Left lobe of liver (tissue), 2 donors: Measurements from ENCODE around the gene OBI1. TPM values are rescaled to one million over a fixed set of nuclear protein-coding genes. Genes with fewer than 3 reads are reported as not detected.
A peak's percentile ranks its signal among the peaks of the same experiment; 100 is the strongest.

Source experiments
- ATAC-seq: fragments of 200-7000 bp; cut with Tn5 transposase; one replicate; pipeline ENCODE4 v1.9.1; 2020; ENCODE audit warnings: mild to moderate bottlenecking, moderate library complexity
- DNase-seq: peaks from one replicate; pipeline ENCODE4 v3.0.0-alpha.2; 2020; ENCODE audit warnings: low spot score
- total RNA-seq: library from RNA; stranded (reverse); gene quantifications from one replicate; pipeline ENCODE4 v1.2.1, GENCODE V29; 2021
- donor health status: DM: no; HTN: no; CAD: no; lungs with moderate emphysema.
- donor health status: DM: no; HTN: yes; CAD: no.

Gene OBI1
- total RNA-seq, 1 donor from 2014 or later, result 2.2 TPM

DNA sequence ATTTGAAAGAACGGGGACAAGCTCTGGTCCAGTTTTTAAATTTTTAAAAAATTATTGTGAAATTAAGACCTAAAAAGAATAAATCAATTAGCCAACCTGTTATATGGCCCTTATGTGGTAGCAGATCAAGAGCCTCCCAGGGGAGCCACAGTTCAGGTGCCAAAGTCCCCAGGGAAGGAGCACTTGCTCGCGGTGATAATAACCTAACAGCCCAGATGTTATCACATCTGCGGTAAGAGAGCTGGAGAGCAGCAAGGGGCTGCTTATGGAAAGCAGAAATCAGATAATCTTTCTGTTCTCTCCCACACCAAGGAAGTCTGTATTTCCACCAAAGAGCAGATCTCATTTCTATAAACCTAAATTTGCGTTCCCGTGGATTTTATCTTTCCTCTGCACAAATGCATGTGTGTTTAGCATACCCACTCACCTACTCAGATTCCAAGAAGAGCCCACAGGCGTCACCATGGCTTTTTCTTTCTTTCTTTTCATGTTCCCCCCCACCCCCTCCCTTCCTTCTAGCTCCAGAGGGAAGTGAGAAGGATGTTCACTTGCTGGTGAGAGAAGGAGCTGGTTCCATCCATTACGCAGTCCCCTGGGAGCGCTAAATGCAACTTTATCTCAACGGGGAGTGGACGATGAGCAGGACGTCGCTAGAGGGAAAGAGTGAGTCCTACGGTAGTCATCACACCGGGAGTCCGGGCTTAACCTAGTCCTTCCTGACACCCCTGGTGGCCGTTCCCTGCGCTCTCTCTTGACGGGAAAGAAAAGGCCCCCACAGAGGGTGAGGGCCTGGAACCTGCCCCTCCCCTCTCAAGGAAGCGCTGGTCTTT, 54.0 kb downstream of the OBI1 start:
- DNase-seq, result no peak
- ATAC-seq, result no peak

DNA sequence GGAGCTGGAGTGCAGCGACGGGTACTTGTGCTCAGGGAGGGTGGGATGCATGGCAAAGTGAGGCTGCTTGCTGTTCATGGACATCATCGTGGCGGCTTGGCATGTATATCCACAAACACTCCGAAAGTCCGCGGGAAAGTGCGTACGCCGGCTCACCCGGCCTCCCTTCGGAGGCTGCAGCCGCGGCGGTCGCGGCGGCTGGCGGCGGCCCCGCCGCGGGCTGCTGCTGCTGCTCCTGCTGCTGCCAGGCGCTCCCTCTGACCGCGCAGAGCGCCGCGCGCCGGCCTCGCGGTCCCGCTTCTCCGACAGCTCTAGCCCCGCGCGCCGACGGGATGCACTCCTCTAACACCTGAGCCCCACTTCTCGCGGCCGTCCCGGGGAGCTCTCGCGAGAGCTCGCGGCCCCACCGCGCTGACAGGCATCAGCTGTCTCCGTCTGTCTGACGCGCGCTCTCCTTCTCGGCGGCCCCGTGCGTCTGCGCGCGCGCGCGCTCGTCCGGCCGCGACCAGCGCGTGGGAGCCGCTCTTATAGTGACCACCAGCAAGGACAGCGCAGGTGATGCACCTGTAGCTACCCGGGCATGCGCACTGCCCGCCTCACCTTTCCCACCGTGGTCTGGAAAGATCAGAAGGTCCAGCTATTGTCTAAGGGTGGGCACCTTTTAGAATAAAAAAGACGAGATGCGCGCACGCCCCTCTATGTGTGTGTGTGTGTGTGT, 55.6 kb downstream of the OBI1 start, which contains the start of gene POU4F1:
POU4F1 (minus strand) TSS at position 313 of the 718 bp plus-strand sequence; CDS start at position 87, 226 bp downstream.
- no peak for DNase-seq
- ATAC-seq, result no peak

DNA sequence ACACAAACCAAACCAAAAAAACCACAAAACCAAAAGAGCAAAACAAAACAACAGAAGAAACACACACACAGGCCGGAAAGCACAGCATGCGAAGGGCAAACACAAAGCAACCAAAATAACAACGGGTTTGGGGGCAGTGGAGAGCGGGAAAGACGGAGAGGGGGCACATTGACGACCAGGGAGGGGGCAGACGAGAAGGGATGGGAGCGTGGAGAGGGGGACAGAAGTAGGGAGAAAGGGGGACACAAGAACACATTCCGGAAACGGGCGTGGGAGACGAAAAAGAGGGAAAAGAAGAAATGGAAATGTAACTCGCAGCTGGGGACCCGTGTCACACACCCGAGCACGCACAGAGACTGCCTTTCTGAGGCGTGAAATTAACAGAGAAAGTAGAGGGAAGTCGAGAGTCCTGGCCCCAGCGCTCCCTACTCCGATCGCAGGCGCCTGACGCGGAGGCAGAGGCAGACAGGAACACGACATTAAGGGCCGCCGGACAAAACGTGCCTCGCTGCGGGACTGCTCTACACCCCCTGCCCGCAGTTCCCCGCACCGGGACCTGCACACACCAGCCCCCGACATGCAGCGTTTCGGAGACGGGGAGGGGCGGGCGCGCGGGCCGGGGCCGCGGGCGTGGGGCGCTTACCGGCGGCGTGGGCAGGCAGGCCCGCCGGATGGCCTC, 56.3 kb downstream of the OBI1 start:
- ATAC-seq, result no peak
- no peak for DNase-seq

DNA sequence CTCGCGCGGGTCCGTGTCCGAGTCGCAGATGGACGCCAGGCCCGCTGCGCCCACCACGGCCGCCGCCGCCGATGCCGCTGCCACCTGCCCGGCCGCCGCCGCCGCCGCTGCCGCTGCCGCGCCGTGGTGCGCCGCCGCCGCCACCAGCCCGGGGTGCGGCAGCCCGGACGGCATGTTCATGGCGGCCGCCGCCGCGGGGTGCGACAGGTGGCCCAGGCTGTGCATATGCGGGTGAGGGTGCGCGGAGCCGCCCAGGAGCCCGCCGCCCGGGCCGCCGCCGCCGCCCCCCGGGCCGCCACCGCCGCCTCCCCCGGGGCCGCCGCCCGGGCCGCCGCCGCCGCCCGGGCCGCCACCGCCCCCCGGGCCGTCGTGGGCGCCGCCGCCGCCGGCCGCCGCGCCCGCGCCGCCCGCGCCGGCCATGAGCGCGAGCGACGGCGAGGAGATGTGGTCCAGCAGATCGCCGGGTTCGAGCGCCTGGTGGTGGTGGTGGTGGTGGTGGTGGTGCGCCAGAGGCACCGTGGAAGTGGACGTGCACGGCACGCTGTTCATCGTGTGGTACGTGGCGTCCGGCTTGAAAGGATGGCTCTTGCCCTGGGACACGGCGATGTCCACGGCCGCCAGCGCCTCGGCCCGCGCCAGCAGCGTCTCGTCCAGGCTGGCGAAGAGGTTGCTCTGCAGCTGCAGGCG, 56.9 kb downstream of the OBI1 start:
- ATAC-seq (no peak), DNase-seq (no peak)

DNA sequence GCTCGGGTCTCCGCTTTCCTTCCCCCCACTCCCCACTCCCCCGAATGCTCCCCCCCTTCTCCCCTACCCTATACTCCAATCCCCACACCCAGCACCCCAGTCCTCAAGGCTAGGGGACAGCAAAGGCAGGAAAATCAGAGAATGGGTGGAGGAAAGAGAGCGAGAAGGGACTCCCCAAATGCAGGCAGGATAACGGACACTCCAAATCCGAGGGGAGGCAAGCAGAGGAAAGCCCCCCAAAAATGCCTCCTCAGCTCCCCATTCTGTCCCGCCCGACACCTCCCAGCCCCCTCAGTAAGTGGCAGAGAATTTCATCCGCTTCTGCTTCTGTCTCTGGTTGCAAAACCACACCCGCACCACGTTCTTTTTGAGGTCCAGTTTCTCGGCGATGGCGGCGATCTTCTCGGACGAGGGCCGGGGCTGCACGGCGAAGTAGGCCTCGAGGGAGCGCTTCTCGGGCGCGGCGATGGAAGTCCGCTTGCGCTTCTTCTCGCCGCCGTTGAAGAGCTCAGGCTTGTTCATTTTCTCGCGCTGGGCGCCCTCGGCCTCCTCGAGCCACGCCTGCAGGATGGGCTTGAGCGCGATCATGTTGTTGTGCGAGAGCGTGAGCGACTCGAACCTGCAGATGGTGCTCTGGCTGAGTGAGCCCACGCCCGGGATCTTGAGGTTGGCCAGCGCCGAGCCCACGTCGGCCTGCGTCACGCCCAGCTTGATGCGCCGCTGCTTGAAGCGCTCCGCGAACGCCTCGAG, 57.7 kb downstream of the OBI1 start:
- DNase-seq, result no peak
- ATAC-seq, result no peak

DNA sequence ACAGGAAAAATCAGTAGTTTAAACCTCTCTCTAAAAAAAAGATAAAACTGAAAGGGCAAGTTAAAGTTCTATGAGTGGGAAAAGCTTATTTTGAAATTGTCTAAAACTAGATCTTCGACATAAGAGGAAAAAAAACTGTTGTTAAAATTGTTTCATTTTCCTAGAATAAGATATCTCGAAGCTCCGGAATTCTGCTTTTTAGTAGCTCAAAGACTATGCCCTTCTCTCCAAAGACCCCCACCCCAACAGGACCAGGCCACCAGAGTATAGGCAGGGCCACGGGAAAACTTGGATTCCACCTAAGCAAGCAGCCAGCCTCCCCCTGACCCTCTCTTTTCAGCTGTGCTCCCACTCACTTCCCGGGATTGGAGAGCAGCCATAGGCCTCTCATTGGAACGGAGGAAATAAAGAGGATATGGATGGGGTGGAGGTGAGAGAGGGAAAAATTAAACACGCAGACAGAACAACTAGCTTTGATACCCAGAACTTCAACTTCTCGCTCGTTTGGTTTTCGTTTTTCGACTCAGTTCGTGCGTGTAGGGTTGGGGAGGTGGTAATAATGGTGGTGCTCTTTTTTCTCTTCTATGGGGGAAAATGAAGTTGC, 58.6 kb downstream of the OBI1 start:
- DNase-seq, result no peak

DNA sequence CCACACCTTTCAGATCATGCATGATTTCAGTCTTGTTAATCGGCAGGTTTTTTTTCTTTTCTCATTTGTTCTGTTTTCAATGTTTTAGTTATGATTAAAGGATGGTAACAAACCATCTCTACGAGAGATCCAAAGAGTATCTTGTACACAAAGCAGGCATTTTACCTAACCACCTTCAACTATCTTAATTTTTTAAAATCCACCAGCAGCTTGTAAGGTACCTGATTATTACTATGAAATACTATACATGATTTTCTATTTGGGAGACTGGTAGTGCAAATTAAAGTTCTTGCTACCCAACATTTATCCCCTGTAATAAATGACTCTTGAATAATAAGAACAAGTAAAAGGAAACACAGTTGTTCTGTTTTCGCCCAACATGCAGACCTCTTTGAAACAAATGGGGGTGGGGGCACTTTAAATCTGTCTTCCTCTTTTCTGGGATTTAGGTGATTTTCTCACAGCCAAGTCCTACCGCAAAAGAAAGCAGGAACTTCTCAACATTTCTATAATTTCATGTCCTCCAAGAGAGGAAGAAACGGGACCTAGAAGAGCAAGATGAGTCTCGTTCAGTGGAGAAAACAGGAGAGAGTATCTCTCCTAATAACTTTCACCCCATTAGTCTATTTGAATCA, 59.2 kb downstream of the OBI1 start:
- DNase-seq (no peak), ATAC-seq (no peak)

More for the DNA sequence above, 58.6 kb downstream of the OBI1 start:
- ATAC-seq, result no peak

DNA sequence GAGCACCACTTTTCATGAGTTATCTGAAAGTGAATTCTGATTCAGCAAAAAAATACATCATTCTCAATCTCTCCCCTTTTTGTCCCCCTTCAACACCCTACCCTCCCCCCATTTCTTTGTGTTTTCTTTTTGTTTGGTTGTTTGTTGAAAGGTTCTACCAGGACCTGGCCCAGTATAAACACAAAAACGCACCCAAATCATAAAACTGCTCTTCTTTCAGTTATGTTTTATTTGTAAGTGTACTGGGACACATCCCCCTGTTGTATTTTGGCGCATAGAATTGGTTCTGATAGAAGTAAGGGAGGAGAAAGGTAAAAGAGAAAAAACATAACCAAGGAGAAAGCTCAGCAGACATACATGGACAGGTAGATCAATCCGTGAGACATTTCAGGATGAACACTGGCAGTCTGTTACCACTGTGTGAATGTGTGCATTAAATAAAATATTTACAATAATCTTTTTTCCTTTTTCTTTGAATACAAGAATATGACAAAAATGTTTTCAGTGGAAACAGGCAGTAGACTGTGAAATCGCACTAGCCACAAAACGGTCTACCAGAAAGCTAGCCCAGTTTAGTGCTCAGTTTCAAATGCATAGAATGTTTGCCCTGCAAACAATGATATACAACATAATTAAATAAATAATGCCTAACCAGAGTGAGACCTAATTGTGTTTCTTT, 59.9 kb downstream of the OBI1 start:
- DNase-seq (no peak), ATAC-seq (no peak)

DNA sequence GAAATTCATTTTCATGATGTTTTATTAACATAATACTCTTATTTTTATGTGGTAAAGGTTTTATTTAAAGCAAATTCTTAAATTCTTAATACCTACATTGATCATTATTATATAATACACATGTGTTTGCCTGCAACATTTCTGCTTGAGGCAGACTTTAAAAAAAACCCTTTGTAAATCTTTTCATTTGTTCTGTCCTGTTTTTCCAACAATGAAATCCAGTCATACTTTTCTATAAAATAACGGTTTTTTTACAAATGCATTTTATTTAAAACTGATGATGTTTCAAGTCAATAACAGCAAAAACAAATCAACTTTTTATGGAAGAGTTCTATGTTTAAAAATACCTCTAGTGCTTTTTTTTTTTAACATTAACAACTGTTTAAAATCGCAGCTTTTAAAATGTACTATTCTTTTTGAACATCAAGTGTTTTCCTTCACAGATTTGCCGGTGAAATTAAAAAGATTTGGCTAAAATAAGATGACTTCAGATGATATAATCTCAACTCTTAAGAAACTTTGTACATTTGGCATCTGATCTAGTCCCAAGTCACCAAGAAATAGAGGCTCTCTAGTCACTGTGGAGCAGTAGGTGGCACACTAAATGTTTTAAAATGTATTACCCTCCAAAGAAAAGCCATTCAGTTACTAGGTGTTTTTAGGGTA, 60.7 kb downstream of the OBI1 start:
- no peak for ATAC-seq
- no peak for DNase-seq

DNA sequence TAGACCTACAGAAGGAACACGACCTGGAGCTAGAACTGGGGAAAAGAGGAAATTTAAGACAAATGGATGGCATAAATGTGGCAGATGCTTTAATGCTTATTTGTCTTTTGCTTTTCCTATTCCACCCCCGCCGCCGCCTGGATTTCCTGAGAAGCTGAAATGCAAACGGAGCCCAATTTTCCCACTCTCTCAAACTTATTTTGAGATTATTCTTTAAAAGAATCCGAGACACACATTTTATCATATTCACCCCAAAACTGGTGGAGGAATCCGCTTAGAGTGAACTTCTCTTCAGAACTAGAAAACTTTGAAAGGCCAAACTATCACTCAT, 61.4 kb downstream of the OBI1 start:
- ATAC-seq, result no peak
- DNase-seq, result no peak

DNA sequence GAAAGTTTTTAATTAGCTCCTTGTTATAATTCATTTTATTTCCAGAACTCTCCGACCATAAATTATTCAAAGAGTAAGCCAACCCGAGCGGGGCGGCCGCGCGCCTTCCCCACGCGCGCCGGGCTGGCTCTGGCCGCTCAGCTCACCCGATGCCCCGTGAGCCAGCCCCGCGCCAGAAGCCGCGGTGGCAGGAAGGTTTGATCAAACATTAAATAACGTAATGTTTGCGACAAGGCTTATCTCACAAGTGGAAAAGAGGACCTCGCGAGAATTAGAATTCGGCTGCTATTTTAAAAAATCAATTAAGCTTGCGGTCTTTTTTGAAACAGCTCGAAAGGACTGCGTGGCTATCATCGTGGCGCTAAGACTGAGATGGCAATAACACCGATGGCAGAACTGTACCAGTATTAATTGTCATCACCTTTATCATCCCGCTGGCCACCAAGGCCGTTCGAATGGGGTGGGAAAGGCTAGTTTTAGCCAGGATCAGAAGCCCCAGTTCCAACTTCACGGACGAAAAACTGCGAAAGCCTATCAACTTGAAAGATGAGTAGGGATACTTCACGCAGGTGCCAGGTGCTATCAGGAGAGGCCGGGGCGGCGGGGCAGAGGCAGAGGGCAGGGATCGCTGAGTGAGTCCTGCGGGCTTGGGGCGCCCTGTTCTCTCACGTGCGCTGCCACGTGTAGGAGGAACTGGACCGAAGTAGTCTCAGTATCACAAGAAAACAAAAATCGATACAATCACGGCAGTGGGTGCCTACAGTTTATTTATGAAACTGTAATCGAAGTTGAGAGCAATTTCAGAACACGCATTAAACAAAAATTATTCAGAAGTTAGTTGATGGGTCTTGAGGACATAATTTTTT, 62.0 kb downstream of the OBI1 start:
- DNase-seq, result no peak
- ATAC-seq, result peak; percentile 31

DNA sequence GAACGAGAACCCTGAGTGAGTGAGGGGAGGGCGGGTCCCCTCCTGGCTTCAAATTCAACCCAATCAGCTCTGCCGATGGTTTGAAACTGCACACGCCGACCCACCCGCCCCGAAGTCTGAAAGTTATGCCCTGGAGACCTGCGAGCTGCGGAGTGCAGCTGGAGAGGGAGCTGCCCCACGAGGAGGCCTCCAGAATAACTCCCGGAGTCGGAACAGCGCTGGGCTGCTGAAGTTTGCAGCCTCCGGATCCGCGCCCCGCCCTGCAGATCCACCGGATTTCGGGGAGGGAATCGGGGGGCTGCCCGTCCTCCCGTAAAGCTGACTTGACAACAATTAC, 62.6 kb downstream of the OBI1 start:
- DNase-seq (no peak), ATAC-seq (peak; percentile 64)

DNA sequence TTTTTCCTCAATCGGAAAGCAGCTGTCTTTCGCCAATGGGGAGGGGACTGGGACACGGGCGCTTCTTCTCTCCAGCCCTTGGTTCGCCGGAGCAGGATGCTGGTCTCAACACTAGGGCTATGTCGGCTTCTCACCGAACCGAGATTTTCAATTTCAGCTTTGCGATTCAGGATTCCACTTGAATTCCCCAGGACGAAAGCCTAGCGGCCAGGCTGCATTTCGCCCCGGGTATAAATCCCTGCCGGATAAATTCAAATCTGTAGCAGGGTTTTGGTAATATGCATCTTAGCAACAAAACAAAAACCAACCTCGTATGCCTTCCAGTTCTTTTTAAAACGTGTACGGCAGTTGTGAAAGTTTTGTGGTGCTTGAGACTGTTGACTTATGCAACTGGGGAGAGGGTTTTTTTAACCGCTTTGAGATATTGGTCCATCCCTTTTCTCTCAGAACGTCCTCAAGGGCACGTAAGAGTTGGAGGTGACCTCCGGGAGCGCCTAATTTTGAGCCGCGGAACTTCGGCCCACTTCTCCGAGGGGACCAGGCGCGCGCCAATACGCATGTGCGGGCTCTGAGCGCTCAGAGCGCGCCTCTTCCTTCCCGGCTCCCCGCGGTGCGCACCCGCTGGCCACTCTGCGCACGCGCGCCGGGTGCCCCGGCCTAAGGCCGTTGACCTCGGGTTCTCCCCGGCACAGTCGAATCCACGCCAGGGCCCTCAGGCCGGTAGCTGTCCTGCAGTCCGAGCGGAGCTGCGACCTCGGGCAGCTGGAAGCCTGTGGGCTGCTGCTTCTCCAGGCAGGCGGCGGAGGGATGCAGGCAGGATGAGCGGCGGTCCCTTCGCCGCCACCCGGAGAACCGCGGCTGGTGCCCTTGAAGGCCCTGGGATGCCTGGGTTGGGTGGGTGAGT, 63.2 kb downstream of the OBI1 start:
- DNase-seq (peak; percentile 84), ATAC-seq (peak; percentile 98)

DNA sequence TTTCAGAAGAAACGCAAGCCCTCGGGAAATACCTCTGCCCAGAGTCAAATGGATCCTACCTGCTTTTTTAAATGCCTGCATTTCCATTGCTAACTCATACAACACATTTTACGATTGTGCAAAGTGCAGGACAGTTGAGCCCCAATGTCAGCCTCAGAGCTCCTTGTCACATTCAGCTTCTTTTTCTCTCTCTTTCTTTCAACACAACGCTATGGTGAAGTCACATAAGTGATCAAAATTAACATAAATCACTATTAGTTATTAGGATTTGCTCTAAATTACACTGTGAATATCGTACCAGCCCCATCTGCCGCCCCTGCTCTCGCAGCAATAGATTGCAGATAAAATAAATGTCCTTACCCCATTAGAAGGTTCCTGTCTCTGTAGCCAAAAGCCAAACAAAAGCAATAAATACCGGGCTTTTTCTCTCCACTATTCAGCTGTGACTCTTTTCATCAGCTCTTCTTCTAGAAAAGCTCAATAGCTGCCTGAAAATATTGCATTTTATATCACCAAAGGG, 64.4 kb downstream of the OBI1 start:
- ATAC-seq (no peak), DNase-seq (no peak)

DNA sequence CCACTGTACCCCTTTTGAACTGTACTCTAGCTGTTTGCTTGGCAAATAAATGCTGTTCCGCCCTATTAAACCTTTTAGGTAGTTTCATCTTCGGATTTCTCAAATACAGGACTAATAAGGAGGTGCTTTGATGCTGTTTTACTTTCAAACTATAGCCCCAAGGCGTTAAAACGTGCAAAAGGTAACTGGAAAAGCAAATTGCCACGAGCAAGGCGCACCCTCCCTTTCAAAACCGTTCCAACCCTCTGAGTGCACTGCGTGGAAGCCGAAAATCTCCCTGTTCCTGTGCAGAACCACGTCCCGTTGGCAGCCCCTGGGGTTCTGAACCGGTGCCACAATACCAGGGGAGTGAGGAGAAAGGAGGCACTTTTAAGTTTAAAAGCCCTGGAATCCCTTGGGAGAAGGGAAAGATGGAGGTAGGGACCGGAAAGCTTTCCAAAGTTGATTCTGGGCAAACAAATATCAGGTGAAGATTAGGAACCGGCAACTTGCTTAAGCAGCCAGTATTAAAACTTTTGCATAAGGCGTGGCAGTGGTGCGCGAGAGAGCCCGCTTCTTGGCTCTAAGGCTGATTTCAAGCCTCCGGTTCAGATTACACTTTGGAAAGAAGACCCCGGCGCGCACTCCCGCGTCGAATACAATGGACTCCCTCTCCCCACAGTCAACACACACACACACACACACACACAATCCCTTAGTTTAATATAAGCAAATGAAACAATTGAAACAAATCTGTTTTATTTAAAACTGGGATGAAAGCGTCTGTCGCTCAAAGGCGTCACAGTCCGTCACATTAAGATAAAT, 65.1 kb downstream of the OBI1 start:
- DNase-seq (no peak), ATAC-seq (no peak)

DNA sequence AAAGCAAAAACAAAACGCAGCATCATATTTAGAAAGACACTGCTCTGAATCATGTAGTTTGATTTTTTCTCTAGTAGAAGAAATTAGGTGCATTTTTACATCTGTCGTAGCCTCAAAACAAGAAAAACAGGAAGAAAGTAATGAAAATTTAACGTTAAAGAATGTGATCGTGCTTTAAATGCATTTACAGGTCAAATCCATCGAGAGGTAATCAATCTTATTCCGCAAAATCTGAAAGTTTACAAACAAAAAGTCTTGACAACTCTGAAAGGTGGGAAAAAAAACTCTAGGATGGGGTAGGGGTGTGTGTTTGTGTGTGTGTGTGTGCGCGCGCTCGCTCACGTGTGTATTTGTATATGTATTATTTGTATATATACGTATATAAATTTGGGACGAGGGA, 65.8 kb downstream of the OBI1 start:
- ATAC-seq (no peak), DNase-seq (no peak)
